Natural killer cell (primary cell): Measurements from ENCODE around the gene TYW3. TPM values are rescaled to one million over a fixed set of nuclear protein-coding genes. Genes with fewer than 3 reads are reported as not detected.

Experiments
- ATAC-seq, 3 donors: fragments of 150-1000 bp in 2 of 3; fragments of 200-7000 bp in 1 of 3; cut with Tn5 transposase; 1 replicate in 1 of 3; 2 replicates in 2 of 3; pipeline ENCODE4 v1.10.0; 2021; ENCODE audit warnings: mild to moderate bottlenecking in 2 of 3, moderate library complexity in 2 of 3
- DNase-seq, 2 donors: peaks; one replicate each; pipeline versions ENCODE4 v3.0.0 to v3.0.0-alpha.2; 2013 to 2021; ENCODE audit warnings: mixed read lengths in 1 of 2
- H3K27ac ChIP-seq: one replicate; pipeline ENCODE4 v1.5.1; 2013; ENCODE audit warnings: mild to moderate bottlenecking, low read length
- H3K27me3 ChIP-seq: one replicate; pipeline ENCODE4 v1.6.1; 2013; ENCODE audit warnings: low read length; ENCODE audit not compliant: control insufficient read depth, insufficient read depth
- H3K36me3 ChIP-seq: one replicate; pipeline ENCODE4 v1.6.1; 2013; ENCODE audit warnings: low read length; ENCODE audit not compliant: control insufficient read depth, insufficient read depth
- H3K4me1 ChIP-seq: one replicate; pipeline ENCODE4 v1.6.1; 2013; ENCODE audit warnings: low read length; ENCODE audit not compliant: control insufficient read depth, insufficient read depth
- H3K4me3 ChIP-seq: one replicate; pipeline ENCODE4 v1.5.1; 2013; ENCODE audit warnings: low read length
- H3K9me3 ChIP-seq: one replicate; pipeline ENCODE4 v1.6.1; 2013; ENCODE audit warnings: low read length; ENCODE audit not compliant: control insufficient read depth, insufficient read depth
- H3K27ac Mint-ChIP-seq, 2 donors: one replicate each; pipeline ENCODE4 v1.8.0; 2022; ENCODE audit warnings: mild to moderate bottlenecking in 2 of 2, mixed read lengths in 2 of 2, moderate library complexity in 1 of 2
- H3K27me3 Mint-ChIP-seq, 2 donors: one replicate each; pipeline ENCODE4 v1.8.0; 2022; ENCODE audit warnings: low read depth in 2 of 2, mixed read lengths in 2 of 2
- H3K36me3 Mint-ChIP-seq: one replicate; pipeline ENCODE4 v1.8.0; 2022; ENCODE audit warnings: mixed read lengths
- H3K4me1 Mint-ChIP-seq, 2 donors: one replicate each; pipeline ENCODE4 v1.8.0; 2022; ENCODE audit warnings: mixed read lengths in 2 of 2
- H3K4me3 Mint-ChIP-seq: one replicate; pipeline ENCODE4 v1.8.0; 2022; ENCODE audit warnings: mild to moderate bottlenecking, moderate library complexity, mixed read lengths
- H3K9me3 Mint-ChIP-seq, 2 donors: one replicate each; pipeline ENCODE4 v1.8.0; 2022; ENCODE audit warnings: mixed read lengths in 2 of 2
- CTCF ChIP-seq: fragments of 200-600 bp; IDR thresholded peaks from one replicate; pipeline ENCODE4 v1.8.0; 2022; ENCODE audit warnings: antibody characterized with exemption
- WGBS: methylation state at CpG from one replicate; pipeline ENCODE4 v1.1.7; 2013; ENCODE audit warnings: missing lambda C conversion rate; ENCODE audit not compliant: insufficient coverage; 5-methylcytosine and 5-hydroxymethylcytosine counted together
- intact Hi-C: fragments of 100-400 bp; cut with micrococcal nuclease; formaldehyde crosslinking; loops from one replicate; pipeline ENCODE4 v1.14.2; 2022
- total RNA-seq, 4 donors: library from RNA; stranded (reverse); fragments of 120-200 nt in 1 of 4; gene quantifications; one replicate each; pipeline versions ENCODE4 v1.2.3 to v1.2.4, GENCODE V29; 2013 to 2022

Gene TYW3
- total RNA-seq, 3 donors from 2014 or later (not counting 1 experiment from before 2014, with no cell fraction given): 8.1 to 14.0 (median 8.3) TPM

- Histone ChIP-seq H3K4me1 (no peaks in the 10 kb centered on the region), H3K4me3 (no peak overlapping the region), H3K9me3 (no peaks in the 10 kb centered on the region), H3K27ac (no peak overlapping the region), H3K27me3 (peaks cover 2% of the 10 kb centered on the region), H3K36me3 (no peaks in the 10 kb centered on the region)
- ATAC-seq: no peak
- no peak for TF ChIP-seq CTCF
- Mint-ChIP-seq H3K27me3 (peaks cover 3 to 14% of the 10 kb centered on the region in 2 donors), H3K27ac (no peak overlapping the region), H3K9me3 (peaks cover 0 to 2% of the 10 kb centered on the region in 2 donors), H3K4me1 (no peaks in the 10 kb centered on the region), H3K4me3 (no peak overlapping the region), H3K36me3 (no peaks in the 10 kb centered on the region)
- intact Hi-C loops: no loop called here
- DNase-seq: no peak
Measured at GRCh38 chr1:74779750-74780149, 46.8 kb downstream of the TYW3 start.

GRCh38 chr1:74780594-74780993 is 47.6 kb downstream of the TYW3 start:
- no peak for TF ChIP-seq CTCF
- H3K27me3 Mint-ChIP-seq: peaks cover 3 to 14% of the 10 kb centered on the region in 2 donors
- no peaks in the 10 kb centered on the region for H3K9me3 ChIP-seq
- H3K4me1 ChIP-seq: no peaks in the 10 kb centered on the region
- no peaks in the 10 kb centered on the region for H3K36me3 Mint-ChIP-seq
- no peak overlapping the region for H3K4me3 ChIP-seq
- peaks cover 2% of the 10 kb centered on the region for H3K27me3 ChIP-seq
- peaks cover 0 to 2% of the 10 kb centered on the region in 2 donors for H3K9me3 Mint-ChIP-seq
- no peak overlapping the region for H3K4me3 Mint-ChIP-seq
- intact Hi-C loops: no loop called here
- ATAC-seq (no peak), DNase-seq (no peak)
- no peak overlapping the region for H3K27ac Mint-ChIP-seq
- H3K36me3 ChIP-seq: no peaks in the 10 kb centered on the region
- WGBS: 69% methylated on average over 2 of the region's 2 CpGs
- no peak overlapping the region for H3K27ac ChIP-seq
- no peaks in the 10 kb centered on the region for H3K4me1 Mint-ChIP-seq

- Histone ChIP-seq H3K4me1 (no peaks in the 10 kb centered on the region), H3K9me3 (no peaks in the 10 kb centered on the region), H3K4me3 (no peak overlapping the region), H3K27me3 (no peaks in the 10 kb centered on the region), H3K36me3 (no peaks in the 10 kb centered on the region), H3K27ac (no peak overlapping the region)
- Mint-ChIP-seq H3K4me1 (no peaks in the 10 kb centered on the region), H3K9me3 (peaks cover 0 to 2% of the 10 kb centered on the region in 2 donors), H3K27ac (no peak overlapping the region), H3K36me3 (no peaks in the 10 kb centered on the region), H3K27me3 (peaks cover 0 to 3% of the 10 kb centered on the region in 2 donors), H3K4me3 (no peak overlapping the region)
- ATAC-seq (no peak), DNase-seq (no peak)
- TF ChIP-seq CTCF: no peak
- intact Hi-C loops: no loop called here
Measured at GRCh38 chr1:74785944-74786343, 53.0 kb downstream of the TYW3 start.

- no peak for DNase-seq
- Histone ChIP-seq H3K9me3 (no peaks in the 10 kb centered on the region), H3K36me3 (no peaks in the 10 kb centered on the region), H3K4me1 (no peaks in the 10 kb centered on the region), H3K27ac (no peak overlapping the region), H3K27me3 (no peaks in the 10 kb centered on the region), H3K4me3 (no peak overlapping the region)
- H3K27me3 Mint-ChIP-seq: no peaks in the 10 kb centered on the region
- no peak overlapping the region for H3K4me3 Mint-ChIP-seq
- H3K4me1 Mint-ChIP-seq: no peaks in the 10 kb centered on the region
- intact Hi-C loops: no loop called here
- H3K9me3 Mint-ChIP-seq: peaks cover 0 to 2% of the 10 kb centered on the region in 2 donors
- H3K36me3 Mint-ChIP-seq: no peaks in the 10 kb centered on the region
- no peak overlapping the region for H3K27ac Mint-ChIP-seq
- no peak for TF ChIP-seq CTCF
- ATAC-seq: no peak
Measured at GRCh38 chr1:74790453-74790852, 57.5 kb downstream of the TYW3 start.
